ENCODE data around the gene KCNS1.

DNA sequence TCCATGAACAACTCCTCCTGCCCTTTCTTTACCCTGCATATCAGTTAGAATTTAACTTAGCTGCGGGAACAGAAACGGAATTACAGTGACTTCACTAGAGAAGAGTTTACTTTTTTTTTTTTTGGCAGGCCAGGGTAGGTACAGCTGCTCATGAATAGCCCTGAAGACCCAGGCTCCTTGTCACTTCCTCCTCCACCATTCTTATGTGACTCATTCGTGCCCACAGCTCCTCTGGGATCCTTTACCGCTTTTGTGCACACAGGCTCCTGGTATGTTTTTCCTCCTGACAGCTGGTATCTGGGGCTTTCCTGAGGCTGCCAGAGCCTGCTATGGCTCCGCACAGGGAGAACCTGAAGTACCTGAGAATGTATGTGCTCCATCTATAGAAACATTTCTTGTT is 3.9 kb upstream of the KCNS1 start:
- TF ChIP-seq, protein P1, sequence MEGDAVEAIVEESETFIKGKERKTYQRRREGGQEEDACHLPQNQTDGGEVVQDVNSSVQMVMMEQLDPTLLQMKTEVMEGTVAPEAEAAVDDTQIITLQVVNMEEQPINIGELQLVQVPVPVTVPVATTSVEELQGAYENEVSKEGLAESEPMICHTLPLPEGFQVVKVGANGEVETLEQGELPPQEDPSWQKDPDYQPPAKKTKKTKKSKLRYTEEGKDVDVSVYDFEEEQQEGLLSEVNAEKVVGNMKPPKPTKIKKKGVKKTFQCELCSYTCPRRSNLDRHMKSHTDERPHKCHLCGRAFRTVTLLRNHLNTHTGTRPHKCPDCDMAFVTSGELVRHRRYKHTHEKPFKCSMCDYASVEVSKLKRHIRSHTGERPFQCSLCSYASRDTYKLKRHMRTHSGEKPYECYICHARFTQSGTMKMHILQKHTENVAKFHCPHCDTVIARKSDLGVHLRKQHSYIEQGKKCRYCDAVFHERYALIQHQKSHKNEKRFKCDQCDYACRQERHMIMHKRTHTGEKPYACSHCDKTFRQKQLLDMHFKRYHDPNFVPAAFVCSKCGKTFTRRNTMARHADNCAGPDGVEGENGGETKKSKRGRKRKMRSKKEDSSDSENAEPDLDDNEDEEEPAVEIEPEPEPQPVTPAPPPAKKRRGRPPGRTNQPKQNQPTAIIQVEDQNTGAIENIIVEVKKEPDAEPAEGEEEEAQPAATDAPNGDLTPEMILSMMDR (conservative IDR thresholded peaks at IDR 0.05; ENCODE audit: low read depth, low read length): no peak
- TF ChIP-seq EZH2phosphoT487 (IDR thresholded peaks at IDR 0.05; ENCODE audit: borderline replicate concordance, low read length): no peak
- no peak for TF ChIP-seq EZH2 (IDR thresholded peaks at IDR 0.05; ENCODE audit: low read length, unreplicated experiment)
